K562 (cell line): ENCODE results near the gene SUFU. TPM values are rescaled to one million over a fixed set of nuclear protein-coding genes. Genes with fewer than 3 reads are reported as not detected.

Source experiments
- ATAC-seq: fragments of 200-7000 bp; cut with Tn5 transposase; 3 replicates; pipeline ENCODE4 v1.9.1; 2020; ENCODE audit warnings: moderate library complexity
- BruUV-seq: library from RNA; stranded (reverse); fragments of 400-500 nt; replicated peaks from 2 replicates; lab custom pipeline; 2021; lab: Mats Ljungman, UMichigan
- CTCF ChIA-PET: fragments of 300-600 bp; formaldehyde crosslinking; extraction: SDS; loops from one replicate; lab custom pipeline; 2021; ENCODE audit warnings: low intra/inter-chr PET ratio; lab: Yijun Ruan, JAX
- POLR2A ChIA-PET: fragments of 300-600, 350-650 bp; sonication (Branson Sonifier 250); formaldehyde crosslinking; extraction: SDS; loops from one replicate; lab custom pipeline; 2021; ENCODE audit warnings: antibody characterized with exemption, inconsistent platforms; lab: Yijun Ruan, JAX
- DNase-seq, 4 experiments: peaks; one replicate each; pipeline versions ENCODE4 v3.0.0 to v3.0.0-alpha.2; 2011 to 2018; ENCODE audit warnings: low spot score in 3 of 4, mixed read lengths in 3 of 4; ENCODE audit errors: extremely low read depth in 1 of 4
- FAIRE-seq: peaks from 2 replicates; lab custom pipeline; 2011; peaks lifted over from hg19 to GRCh38; lab: Jason Lieb, UNC
- H2AFZ ChIP-seq: 2 replicates; pipeline ENCODE4 v1.6.0; 2011; ENCODE audit warnings: low read depth, low read length, control low read depth, inconsistent platforms
- H3K27ac ChIP-seq: fragments of 200-600 bp; 3 replicates; pipeline ENCODE4 v1.8.0; 2011; ENCODE audit warnings: low read depth, mild to moderate bottlenecking, control low read depth, inconsistent platforms, low read length, moderate library complexity, mixed read lengths; ENCODE audit errors: extremely low read depth
- H3K27me3 ChIP-seq, 2 experiments: fragments of 300-600 bp in 1 of 2; 2 replicates in 1 of 2; 3 replicates in 1 of 2; pipeline versions ENCODE4 v1.6.0 to v1.8.0; 2011; ENCODE audit warnings: inconsistent platforms in 2 of 2, low read length in 2 of 2, mild to moderate bottlenecking in 1 of 2, mixed read lengths in 1 of 2, moderate library complexity in 1 of 2; ENCODE audit not compliant: control insufficient read depth in 2 of 2, insufficient read depth in 2 of 2
- H3K36me3 ChIP-seq: fragments of 300-600 bp; 3 replicates; pipeline ENCODE4 v1.8.0; 2011; ENCODE audit warnings: mild to moderate bottlenecking, low read length, inconsistent platforms; ENCODE audit not compliant: control insufficient read depth, insufficient read depth
- H3K4me1 ChIP-seq, 2 experiments: fragments of 200-600 bp in 1 of 2; replicated peaks in 1 of 2; 2 replicates in 1 of 2; 3 replicates in 1 of 2; pipeline versions ENCODE4 v1.5.1 to v1.8.0; 2011; ENCODE audit warnings: inconsistent platforms in 2 of 2, low read length in 2 of 2, mild to moderate bottlenecking in 1 of 2, mixed read lengths in 1 of 2, moderate library complexity in 1 of 2; ENCODE audit not compliant: control insufficient read depth in 2 of 2, insufficient read depth in 2 of 2
- H3K4me2 ChIP-seq: 2 replicates; pipeline ENCODE4 v1.6.1; 2011; ENCODE audit warnings: low read length, control low read depth, inconsistent platforms, mixed read lengths; ENCODE audit not compliant: insufficient read depth
- H3K4me3 ChIP-seq: fragments of 200-600 bp; sonication (generic), shearing (Covaris generic); 2 replicates; pipeline ENCODE4 v1.5.1; 2016; ENCODE audit warnings: control low read depth, inconsistent platforms
- H3K79me2 ChIP-seq: fragments of 200-600 bp; 3 replicates; pipeline ENCODE4 v1.8.0; 2011; ENCODE audit warnings: low read length, inconsistent platforms; ENCODE audit not compliant: control insufficient read depth, insufficient read depth
- H3K9ac ChIP-seq, 2 experiments: 2 replicates each; pipeline versions ENCODE4 v1.6.0 to v1.6.1; 2011; ENCODE audit warnings: low read depth in 2 of 2, low read length in 2 of 2, control low read depth in 1 of 2, inconsistent platforms in 1 of 2, mild to moderate bottlenecking in 1 of 2, mixed read lengths in 1 of 2; ENCODE audit not compliant: insufficient read depth in 1 of 2
- H3K9me1 ChIP-seq: one replicate; pipeline ENCODE4 v1.6.0; 2011; ENCODE audit warnings: inconsistent platforms, mild to moderate bottlenecking, low read length, moderate library complexity; ENCODE audit not compliant: control insufficient read depth, insufficient read depth
- H3K9me3 ChIP-seq: replicated peaks from 2 replicates; pipeline ENCODE4 v1.5.1; 2011; ENCODE audit warnings: low read depth, low read length, inconsistent platforms; ENCODE audit not compliant: control insufficient read depth, insufficient read depth
- H4K20me1 ChIP-seq: replicated peaks from 2 replicates; pipeline ENCODE4 v1.6.1; 2011; ENCODE audit warnings: low read length, inconsistent platforms, mixed read lengths; ENCODE audit not compliant: control insufficient read depth, insufficient read depth
- ATF6 ChIP-seq: sonication (generic); formaldehyde crosslinking; IDR thresholded peaks from 2 replicates; pipeline ENCODE4 v1.4.0; 2020; ENCODE audit warnings: mild to moderate bottlenecking, missing genetic modification reagents
- CTBP1 ChIP-seq: fragments of 450-650 bp; IDR thresholded peaks from 2 replicates; pipeline ENCODE4 v1.6.1; 2016; ENCODE audit warnings: borderline replicate concordance
- LEF1 ChIP-seq: fragments of 450-650 bp; IDR thresholded peaks from 2 replicates; pipeline ENCODE4 v1.6.1; 2016; ENCODE audit warnings: mild to moderate bottlenecking
- MCM7 ChIP-seq, 2 experiments: fragments of 450-650 bp; IDR thresholded peaks; 2 replicates each; pipeline ENCODE4 v1.6.1; 2016 to 2018
- MED1 ChIP-seq: sonication (generic); formaldehyde crosslinking; IDR thresholded peaks from 2 replicates; pipeline ENCODE4 v1.8.1; 2023; ENCODE audit warnings: missing genetic modification reagents, borderline replicate concordance
- MEF2A ChIP-seq: IDR thresholded peaks from 2 replicates; pipeline ENCODE4 v1.6.1; 2011; ENCODE audit warnings: low read depth, mild to moderate bottlenecking, low read length, moderate library complexity; ENCODE audit not compliant: control insufficient read depth
- NKRF ChIP-seq: fragments of 450-650 bp; IDR thresholded peaks from 2 replicates; pipeline ENCODE4 v1.6.1; 2016; ENCODE audit warnings: borderline replicate concordance
- RFX5 ChIP-seq: IDR thresholded peaks from 2 replicates; pipeline ENCODE4 v1.6.1; 2011; ENCODE audit warnings: low read depth, mild to moderate bottlenecking, improper control_type of control experiment, low read length
- RUNX1 ChIP-seq: sonication (generic); IDR thresholded peaks from 2 replicates; pipeline ENCODE4 v1.6.1; 2016; ENCODE audit warnings: antibody characterized with exemption, low read depth
- TEAD1 ChIP-seq, 2 experiments: fragments of 450-650 bp in 1 of 2; sonication (generic) in 1 of 2; formaldehyde crosslinking; IDR thresholded peaks; 2 replicates each; pipeline versions ENCODE4 v1.4.0 to v1.8.0; 2020 to 2022; ENCODE audit warnings: mild to moderate bottlenecking in 2 of 2, missing genetic modification reagents in 1 of 2
- U2AF2 ChIP-seq: fragments of 200-400 bp; formaldehyde crosslinking; optimal IDR thresholded peaks from 2 replicates; pipeline ENCODE3; 2017; ENCODE audit warnings: low read depth, mild to moderate bottlenecking, low read length
- ZBTB1 ChIP-seq: sonication (generic); formaldehyde crosslinking; IDR thresholded peaks from 2 replicates; pipeline ENCODE4 v1.8.1; 2023; ENCODE audit warnings: missing genetic modification reagents, low read depth, mild to moderate bottlenecking, borderline replicate concordance
- ZNF134 ChIP-seq: fragments of 250-450 bp; sonication (Bioruptor Pico); conservative IDR thresholded peaks from 2 replicates; pipeline ENCODE4 v1.4.0; 2020
- ZNF354B ChIP-seq: fragments of 250-450 bp; sonication (Bioruptor Pico); IDR thresholded peaks from 2 replicates; pipeline ENCODE4 v1.4.0; 2020
- ZNF589 ChIP-seq: fragments of 200-800 bp; sonication (Bioruptor generic); IDR thresholded peaks from 2 replicates; pipeline ENCODE4 v1.6.1; 2016; ENCODE audit warnings: low read depth, missing genetic modification characterization, missing compliant biosample characterization
- ZNF639 ChIP-seq, 2 experiments: fragments of 200-800 bp in 1 of 2; sonication (Bioruptor generic) in 1 of 2; sonication (generic) in 1 of 2; formaldehyde crosslinking in 1 of 2; IDR thresholded peaks in 1 of 2; conservative IDR thresholded peaks in 1 of 2; 2 replicates each; pipeline versions ENCODE4 v1.5.0 to v1.6.1; 2016 to 2020; ENCODE audit warnings: missing compliant biosample characterization in 1 of 2, missing genetic modification characterization in 1 of 2, missing genetic modification reagents in 1 of 2
- whole genome bisulfite sequencing: fragments of 100-300 bp; shearing (Covaris generic); methylation state at CpG from one replicate; pipeline ENCODE4 v1.1.6; 2016; ENCODE audit warnings: low coverage, mixed read lengths; ENCODE audit not compliant: insufficient coverage; ENCODE audit errors: missing lambda C conversion rate; 5-methylcytosine and 5-hydroxymethylcytosine counted together
- in situ Hi-C: fragments of 300-500 bp; cut with MboI; formaldehyde crosslinking; loops from 4 replicates; pipeline ENCODE4 v1.15.0; 2018; ENCODE audit warnings: inconsistent platforms, mixed read lengths
- intact Hi-C: fragments of 100-400 bp; cut with micrococcal nuclease; formaldehyde crosslinking; loops from 2 replicates; pipeline ENCODE4 v1.14.2; 2022
- polyA plus RNA-seq, 8 experiments: library from polyadenylated mRNA; depleted of rRNA in 4 of 8; stranded (reverse) in 5 of 8; unstranded in 3 of 8; fragments of >200 nt; fragmentation: Nextera tagmentation in 2 of 8; fragmentation: Illumina TruSeq in 1 of 8; extraction: Ambion mirVana in 2 of 8; extraction: Trizol in 1 of 8; gene quantifications; 2 replicates each; pipeline versions ENCODE4 v1.2.1 to v1.2.3, GENCODE V29; 2011 to 2014; ENCODE audit warnings: inconsistent platforms in 1 of 8, missing spikeins in 1 of 8
- total RNA-seq, 7 experiments: library from RNA; depleted of rRNA in 6 of 7; stranded (reverse); fragments of >200 nt in 6 of 7; fragmentation: Illumina TruSeq in 2 of 7; extraction: Trizol in 2 of 7; gene quantifications; 2 replicates each; pipeline versions ENCODE4 v1.2.1 to v1.2.3, GENCODE V29; 2011 to 2021; ENCODE audit warnings: low replicate concordance in 1 of 7

The SUFU gene
- total and polyA plus RNA-seq, 9 of the 15 experiments (the other 6 are each of a cell fraction or from before 2014, with no cell fraction given), result 0.59 to 6.3 (median 0.82) TPM

GRCh38 chr10:102654566-102654965, 150.8 kb downstream of the SUFU start:
- no peak for ATAC-seq
- intact Hi-C loops (no loop called here), in situ Hi-C loops (no loop called here)
- POLR2A ChIA-PET, result interaction anchor here (7.3 kb wide), 1 partner anchor 8 kb away, joined by 60 read pairs; the partner anchor contains the start of gene TRIM8
- BruUV-seq, result no TSS peak
- Histone ChIP-seq H3K9ac (no peak overlapping the region), H2AFZ (no peak overlapping the region), H3K4me2 (no peak overlapping the region), H4K20me1 (no peaks in the 10 kb centered on the region), H3K27ac (no peak overlapping the region), H3K79me2 (peaks cover 33% of the 10 kb centered on the region), H3K4me3 (no peak overlapping the region), H3K27me3 (no peaks in the 10 kb centered on the region), H3K36me3 (peaks cover 59% of the 10 kb centered on the region; the same call in 2 of the 3 replicates), H3K9me1 (no peaks in the 10 kb centered on the region), H3K9me3 (no peaks in the 10 kb centered on the region), H3K4me1 (peaks cover 0 to 31% of the 10 kb centered on the region in 2 experiments; a peak in 2 of 5 replicates)
- no peak for FAIRE-seq
- CTCF ChIA-PET, result no interaction called here
- no peak for DNase-seq
- 95% methylated on average over 6 of the region's 7 CpGs for WGBS
- no peak for TF ChIP-seq TEAD1 (CRISPR knock-in tag; IDR thresholded peaks at IDR 0.05)
- TF ChIP-seq ZNF589 (CRISPR knock-in tag), result no peak
- no peak for TF ChIP-seq U2AF2
- no peak for TF ChIP-seq ATF6 (CRISPR knock-in tag)
- no peak for TF ChIP-seq LEF1
- no peak for TF ChIP-seq ZNF354B (CRISPR knock-in tag)
- TF ChIP-seq ZNF639 (CRISPR knock-in tag; conservative IDR thresholded peaks at IDR 0.05 in 1 of 2, IDR thresholded peaks at IDR 0.05 in 1 of 2), result no peak
- TF ChIP-seq MEF2A, result no peak
- TF ChIP-seq MED1, result no peak
- no peak for TF ChIP-seq NKRF
- TF ChIP-seq CTBP1, result no peak
- TF ChIP-seq MCM7 (IDR thresholded peaks at IDR 0.05), result no peak
- no peak for TF ChIP-seq ZNF134
- no peak for TF ChIP-seq RUNX1
- no peak for TF ChIP-seq ZBTB1 (CRISPR knock-in tag)
- no peak for TF ChIP-seq RFX5
